Measurements from ENCODE around the gene MAP4K5. TPM values are rescaled to one million over a fixed set of nuclear protein-coding genes. Genes with fewer than 3 reads are reported as not detected.

The MAP4K5 gene
- polyA plus RNA-seq, 2 of the 4 experiments (the other 2 are of a cell fraction), result 18.7 to 30.8 TPM

DNA sequence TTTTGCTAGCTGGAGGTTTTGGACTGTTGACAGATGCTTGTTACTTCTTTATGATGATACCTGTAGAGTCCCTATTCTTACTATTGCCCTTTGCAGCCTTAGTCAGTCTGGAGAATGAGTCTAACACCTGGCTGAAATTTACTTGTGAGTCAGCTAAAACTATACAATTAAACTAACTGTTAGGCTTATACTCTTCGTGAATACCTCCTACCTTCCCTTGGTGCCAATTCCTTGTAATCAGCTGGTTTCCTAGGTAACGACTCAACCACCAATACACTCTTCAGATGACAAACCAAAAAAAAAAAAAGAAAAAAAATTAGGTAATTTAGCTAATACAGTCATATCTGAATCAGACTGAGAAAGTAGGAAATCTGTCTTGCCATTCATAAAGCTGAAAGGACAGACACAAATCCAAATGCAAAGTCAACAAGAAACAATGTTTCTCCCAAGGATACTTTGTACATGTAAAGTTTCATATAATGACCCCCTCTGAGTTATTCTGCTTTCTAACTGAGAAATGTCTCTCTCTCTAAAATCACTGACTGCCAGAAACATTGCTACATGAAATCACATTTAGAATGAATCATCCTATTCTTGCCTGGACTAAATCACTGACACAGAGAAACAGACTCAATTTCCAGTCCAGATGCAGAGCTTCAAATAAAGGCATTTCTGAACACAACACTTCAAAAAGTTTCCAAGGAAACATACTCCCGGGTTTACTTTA, 79.2 kb downstream of the MAP4K5 start:
- ATAC-seq, result no peak
- POLR2A ChIA-PET, result no interaction called here
- DNase-seq (ENCODE audit: low read depth in 1 of 2, low spot score in 1 of 2), result no peak
- H3K27ac ChIP-seq, result no peak overlapping the region
- no peak for FAIRE-seq
- no peak overlapping the region for H3K4me3 ChIP-seq
- CTCF ChIA-PET, result no interaction called here
- H3K4me1 ChIP-seq, result peaks cover under 1% of the 10 kb centered on the region; the same call in 1 of the 3 replicates
- 90% methylated on average over 3 of the region's 3 CpGs for WGBS (ENCODE audit: missing lambda C conversion rate)
- 0 out of 3 replicates have a peak, but pooled peaks cover 2% of the 10 kb centered on the region for H3K9me3 ChIP-seq
- H3K4me2 ChIP-seq, result no peak overlapping the region
- no peak for TF ChIP-seq GATA3 (IDR thresholded peaks at IDR 0.05; ENCODE audit: borderline replicate concordance)
- TF ChIP-seq CBX8 (IDR thresholded peaks at IDR 0.05), result no peak
- TF ChIP-seq HOXB5 (CRISPR knock-in tag; IDR thresholded peaks at IDR 0.05), result no peak
- TF ChIP-seq MAZ (IDR thresholded peaks at IDR 0.05; ENCODE audit: borderline replicate concordance, low read depth, low read length), result no peak
- no peak for TF ChIP-seq JUNB (IDR thresholded peaks at IDR 0.05)
- no peak for TF ChIP-seq FOSB (CRISPR knock-in tag; IDR thresholded peaks at IDR 0.05)
- no peak for TF ChIP-seq ESRRA (IDR thresholded peaks at IDR 0.05; ENCODE audit: borderline replicate concordance, low read length)
- TF ChIP-seq NR3C1 (IDR thresholded peaks at IDR 0.05), result no peak
- TF ChIP-seq RCOR1 (IDR thresholded peaks at IDR 0.05; ENCODE audit: low read depth, low read length), result no peak
- no peak for TF ChIP-seq ZC3H11A (IDR thresholded peaks at IDR 0.05)
- TF ChIP-seq CHD4 (IDR thresholded peaks at IDR 0.05; ENCODE audit: borderline replicate concordance), result no peak
- TF ChIP-seq POLR2A (IDR thresholded peaks at IDR 0.05; ENCODE audit: low read length), result no peak
- TF ChIP-seq, protein P1, sequence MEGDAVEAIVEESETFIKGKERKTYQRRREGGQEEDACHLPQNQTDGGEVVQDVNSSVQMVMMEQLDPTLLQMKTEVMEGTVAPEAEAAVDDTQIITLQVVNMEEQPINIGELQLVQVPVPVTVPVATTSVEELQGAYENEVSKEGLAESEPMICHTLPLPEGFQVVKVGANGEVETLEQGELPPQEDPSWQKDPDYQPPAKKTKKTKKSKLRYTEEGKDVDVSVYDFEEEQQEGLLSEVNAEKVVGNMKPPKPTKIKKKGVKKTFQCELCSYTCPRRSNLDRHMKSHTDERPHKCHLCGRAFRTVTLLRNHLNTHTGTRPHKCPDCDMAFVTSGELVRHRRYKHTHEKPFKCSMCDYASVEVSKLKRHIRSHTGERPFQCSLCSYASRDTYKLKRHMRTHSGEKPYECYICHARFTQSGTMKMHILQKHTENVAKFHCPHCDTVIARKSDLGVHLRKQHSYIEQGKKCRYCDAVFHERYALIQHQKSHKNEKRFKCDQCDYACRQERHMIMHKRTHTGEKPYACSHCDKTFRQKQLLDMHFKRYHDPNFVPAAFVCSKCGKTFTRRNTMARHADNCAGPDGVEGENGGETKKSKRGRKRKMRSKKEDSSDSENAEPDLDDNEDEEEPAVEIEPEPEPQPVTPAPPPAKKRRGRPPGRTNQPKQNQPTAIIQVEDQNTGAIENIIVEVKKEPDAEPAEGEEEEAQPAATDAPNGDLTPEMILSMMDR (IDR thresholded peaks at IDR 0.05), result no peak

DNA sequence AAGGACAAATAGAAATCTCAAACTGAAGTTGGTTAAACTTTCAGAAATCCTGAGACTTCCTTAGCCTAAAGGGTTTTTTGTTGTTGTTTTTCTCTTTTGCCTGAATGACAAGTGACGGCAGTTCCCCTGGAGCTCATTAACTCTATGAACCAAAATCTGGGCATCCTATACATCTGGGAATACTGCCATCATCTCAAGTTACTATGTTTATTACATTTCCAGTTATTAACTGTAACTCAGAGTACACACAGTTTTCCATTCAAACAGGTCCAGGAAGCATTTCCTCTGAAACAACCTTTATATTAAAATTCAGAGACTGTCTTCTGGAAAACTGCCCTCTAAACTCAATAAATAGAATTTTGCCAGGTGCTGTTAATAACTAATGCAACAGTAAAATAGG, 80.1 kb downstream of the MAP4K5 start:
- ATAC-seq, result no peak
- no peak for FAIRE-seq
- Histone ChIP-seq H3K27ac (no peak overlapping the region), H3K4me2 (no peak overlapping the region), H3K9me3 (0 out of 3 replicates have a peak, but pooled peaks cover 2% of the 10 kb centered on the region), H3K4me1 (peaks cover 9% of the 10 kb centered on the region; the same call in 2 of the 3 replicates), H3K4me3 (no peak overlapping the region)
- ChIA-PET POLR2A (no interaction called here), CTCF (no interaction called here)
- DNase-seq (ENCODE audit: low read depth in 1 of 2, low spot score in 1 of 2), result no peak
- 97% methylated on average over 1 of the region's 1 CpG for WGBS (ENCODE audit: missing lambda C conversion rate)
- TF ChIP-seq HOXA7 (CRISPR knock-in tag; IDR thresholded peaks at IDR 0.05) (no peak), FOSB (CRISPR knock-in tag; IDR thresholded peaks at IDR 0.05) (no peak), CHD2 (IDR thresholded peaks at IDR 0.05; ENCODE audit: low read length, partially characterized antibody) (no peak), HOXB13 (CRISPR knock-in tag; IDR thresholded peaks at IDR 0.05; ENCODE audit: low read depth) (no peak), FOSL2 (IDR thresholded peaks at IDR 0.05) (no peak), FOSL2 (CRISPR knock-in tag; IDR thresholded peaks at IDR 0.05) (no peak), KDM5A (IDR thresholded peaks at IDR 0.05) (no peak), GATA3 (IDR thresholded peaks at IDR 0.05; ENCODE audit: borderline replicate concordance) (no peak), BHLHE40 (IDR thresholded peaks at IDR 0.05; ENCODE audit: low read depth, low read length) (no peak), NR3C1 (IDR thresholded peaks at IDR 0.05) (no peak), EHF (CRISPR knock-in tag; IDR thresholded peaks at IDR 0.05) (no peak)
- TF ChIP-seq, protein P2, sequence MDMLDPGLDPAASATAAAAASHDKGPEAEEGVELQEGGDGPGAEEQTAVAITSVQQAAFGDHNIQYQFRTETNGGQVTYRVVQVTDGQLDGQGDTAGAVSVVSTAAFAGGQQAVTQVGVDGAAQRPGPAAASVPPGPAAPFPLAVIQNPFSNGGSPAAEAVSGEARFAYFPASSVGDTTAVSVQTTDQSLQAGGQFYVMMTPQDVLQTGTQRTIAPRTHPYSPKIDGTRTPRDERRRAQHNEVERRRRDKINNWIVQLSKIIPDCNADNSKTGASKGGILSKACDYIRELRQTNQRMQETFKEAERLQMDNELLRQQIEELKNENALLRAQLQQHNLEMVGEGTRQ (IDR thresholded peaks at IDR 0.05), result no peak
- TF ChIP-seq, protein P3, sequence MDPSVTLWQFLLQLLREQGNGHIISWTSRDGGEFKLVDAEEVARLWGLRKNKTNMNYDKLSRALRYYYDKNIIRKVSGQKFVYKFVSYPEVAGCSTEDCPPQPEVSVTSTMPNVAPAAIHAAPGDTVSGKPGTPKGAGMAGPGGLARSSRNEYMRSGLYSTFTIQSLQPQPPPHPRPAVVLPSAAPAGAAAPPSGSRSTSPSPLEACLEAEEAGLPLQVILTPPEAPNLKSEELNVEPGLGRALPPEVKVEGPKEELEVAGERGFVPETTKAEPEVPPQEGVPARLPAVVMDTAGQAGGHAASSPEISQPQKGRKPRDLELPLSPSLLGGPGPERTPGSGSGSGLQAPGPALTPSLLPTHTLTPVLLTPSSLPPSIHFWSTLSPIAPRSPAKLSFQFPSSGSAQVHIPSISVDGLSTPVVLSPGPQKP (IDR thresholded peaks at IDR 0.05; ENCODE audit: low read depth, low read length), result no peak
- TF ChIP-seq, protein P4, sequence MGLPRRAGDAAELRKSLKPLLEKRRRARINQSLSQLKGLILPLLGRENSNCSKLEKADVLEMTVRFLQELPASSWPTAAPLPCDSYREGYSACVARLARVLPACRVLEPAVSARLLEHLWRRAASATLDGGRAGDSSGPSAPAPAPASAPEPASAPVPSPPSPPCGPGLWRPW (IDR thresholded peaks at IDR 0.05), result no peak
- TF ChIP-seq, protein P5, sequence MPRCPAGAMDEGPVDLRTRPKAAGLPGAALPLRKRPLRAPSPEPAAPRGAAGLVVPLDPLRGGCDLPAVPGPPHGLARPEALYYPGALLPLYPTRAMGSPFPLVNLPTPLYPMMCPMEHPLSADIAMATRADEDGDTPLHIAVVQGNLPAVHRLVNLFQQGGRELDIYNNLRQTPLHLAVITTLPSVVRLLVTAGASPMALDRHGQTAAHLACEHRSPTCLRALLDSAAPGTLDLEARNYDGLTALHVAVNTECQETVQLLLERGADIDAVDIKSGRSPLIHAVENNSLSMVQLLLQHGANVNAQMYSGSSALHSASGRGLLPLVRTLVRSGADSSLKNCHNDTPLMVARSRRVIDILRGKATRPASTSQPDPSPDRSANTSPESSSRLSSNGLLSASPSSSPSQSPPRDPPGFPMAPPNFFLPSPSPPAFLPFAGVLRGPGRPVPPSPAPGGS (IDR thresholded peaks at IDR 0.05), result no peak
- TF ChIP-seq, protein P6, sequence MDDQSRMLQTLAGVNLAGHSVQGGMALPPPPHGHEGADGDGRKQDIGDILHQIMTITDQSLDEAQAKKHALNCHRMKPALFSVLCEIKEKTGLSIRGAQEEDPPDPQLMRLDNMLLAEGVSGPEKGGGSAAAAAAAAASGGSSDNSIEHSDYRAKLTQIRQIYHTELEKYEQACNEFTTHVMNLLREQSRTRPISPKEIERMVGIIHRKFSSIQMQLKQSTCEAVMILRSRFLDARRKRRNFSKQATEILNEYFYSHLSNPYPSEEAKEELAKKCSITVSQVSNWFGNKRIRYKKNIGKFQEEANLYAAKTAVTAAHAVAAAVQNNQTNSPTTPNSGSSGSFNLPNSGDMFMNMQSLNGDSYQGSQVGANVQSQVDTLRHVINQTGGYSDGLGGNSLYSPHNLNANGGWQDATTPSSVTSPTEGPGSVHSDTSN (IDR thresholded peaks at IDR 0.05), result no peak

All from A549 (cell line).